Naive thymus-derived CD4-positive, alpha-beta T cell (primary cell): Measurements from ENCODE around the gene TMEM207. TPM values are rescaled to one million over a fixed set of nuclear protein-coding genes. Genes with fewer than 3 reads are reported as not detected.
A peak's percentile ranks its signal among the peaks of the same experiment; 100 is the strongest.

ENCODE experiments used
- ATAC-seq: fragments of 150-1000 bp; cut with Tn5 transposase; 2 replicates; pipeline ENCODE4 v1.10.0; 2021; ENCODE audit warnings: mild to moderate bottlenecking, moderate library complexity
- CTCF ChIA-PET: fragments of 350-600 bp; sonication (Branson Sonifier 250); formaldehyde crosslinking; loops from one replicate; lab custom pipeline; 2021; ENCODE audit warnings: antibody characterized with exemption; lab: Charles Lee
- POLR2A ChIA-PET: fragments of 350-600 bp; sonication (Branson Sonifier 250); formaldehyde crosslinking; loops from one replicate; lab custom pipeline; 2021; ENCODE audit warnings: antibody characterized with exemption, inconsistent platforms; lab: Charles Lee
- DNase-seq, 9 donors: peaks; one replicate each; pipeline versions ENCODE4 v3.0.0 to v3.0.0-alpha.2; 2020 to 2022; ENCODE audit warnings: mixed read lengths in 1 of 9
- H3K27ac ChIP-seq: one replicate; pipeline ENCODE4 v1.7.0; 2013; ENCODE audit warnings: mild to moderate bottlenecking, low read depth, low read length, moderate library complexity
- H3K27me3 ChIP-seq, 2 donors: one replicate each; pipeline ENCODE4 v1.7.0; 2013; ENCODE audit warnings: low read length in 2 of 2, mild to moderate bottlenecking in 2 of 2, moderate library complexity in 2 of 2; ENCODE audit not compliant: control insufficient read depth in 2 of 2, insufficient read depth in 2 of 2
- H3K36me3 ChIP-seq, 3 experiments: 1 replicate in 2 of 3; 2 replicates in 1 of 3; pipeline ENCODE4 v1.7.0; 2013; ENCODE audit warnings: low read length in 3 of 3, mild to moderate bottlenecking in 3 of 3, moderate library complexity in 1 of 3; ENCODE audit not compliant: insufficient read depth in 3 of 3, control insufficient read depth in 2 of 3
- H3K4me1 ChIP-seq, 2 donors: one replicate each; pipeline ENCODE4 v1.7.0; 2013; ENCODE audit warnings: low read length in 2 of 2, mild to moderate bottlenecking in 2 of 2, moderate library complexity in 1 of 2; ENCODE audit not compliant: control insufficient read depth in 2 of 2, insufficient read depth in 2 of 2
- H3K4me3 ChIP-seq: 2 replicates; pipeline ENCODE4 v1.7.0; 2013; ENCODE audit warnings: mild to moderate bottlenecking, low read length
- H3K9me3 ChIP-seq, 3 experiments: 1 replicate in 2 of 3; 2 replicates in 1 of 3; pipeline ENCODE4 v1.7.0; 2013; ENCODE audit warnings: low read length in 3 of 3; ENCODE audit not compliant: control insufficient read depth in 2 of 3
- H3K27ac Mint-ChIP-seq, 9 donors: one replicate each; pipeline ENCODE4 v1.8.0; 2020 to 2022; ENCODE audit warnings: mixed read lengths in 9 of 9, mild to moderate bottlenecking in 8 of 9, moderate library complexity in 5 of 9, inconsistent platforms in 2 of 9
- H3K27me3 Mint-ChIP-seq, 5 donors: one replicate each; pipeline ENCODE4 v1.8.0; 2021 to 2022; ENCODE audit warnings: mixed read lengths in 5 of 5, mild to moderate bottlenecking in 1 of 5
- H3K36me3 Mint-ChIP-seq, 5 donors: one replicate each; pipeline ENCODE4 v1.8.0; 2020 to 2022; ENCODE audit warnings: mixed read lengths in 5 of 5, mild to moderate bottlenecking in 3 of 5, inconsistent platforms in 1 of 5
- H3K4me1 Mint-ChIP-seq, 7 donors: one replicate each; pipeline ENCODE4 v1.8.0; 2020 to 2022; ENCODE audit warnings: mixed read lengths in 7 of 7, mild to moderate bottlenecking in 3 of 7, inconsistent platforms in 1 of 7
- H3K4me3 Mint-ChIP-seq, 10 donors: one replicate each; pipeline ENCODE4 v1.8.0; 2020 to 2022; ENCODE audit warnings: mild to moderate bottlenecking in 10 of 10, mixed read lengths in 10 of 10, moderate library complexity in 6 of 10, inconsistent platforms in 2 of 10
- H3K9me3 Mint-ChIP-seq, 11 donors: one replicate each; pipeline ENCODE4 v1.8.0; 2020 to 2022; ENCODE audit warnings: mixed read lengths in 11 of 11, mild to moderate bottlenecking in 4 of 11, inconsistent platforms in 1 of 11, moderate library complexity in 1 of 11
- intact Hi-C, 2 donors: fragments of 100-400 bp; cut with micrococcal nuclease; formaldehyde crosslinking; loops; one replicate each; pipeline ENCODE4 v1.15.1; 2023
- polyA plus RNA-seq, 2 donors: library from polyadenylated mRNA; unstranded; fragments of 300-500 nt; fragmentation: Illumina TruSeq; gene quantifications; one replicate each; pipeline ENCODE4 v1.2.3, GENCODE V29; 2021
- total RNA-seq, 6 experiments: library from RNA in 5 of 6; stranded (reverse) in 5 of 6; gene quantifications; 1 replicate in 5 of 6; 2 replicates in 1 of 6; pipeline ENCODE4 v1.2.3 and lab custom pipeline; 2021 to 2026

The TMEM207 gene
- total and polyA plus RNA-seq, 7 experiments from 2014 or later = not detected

- no peak overlapping the region for H3K4me3 ChIP-seq
- no peaks in the 10 kb centered on the region for H3K36me3 ChIP-seq
- H3K27me3 ChIP-seq = no peaks in the 10 kb centered on the region
- no peaks in the 10 kb centered on the region for H3K9me3 ChIP-seq
- Mint-ChIP-seq H3K27ac (no peak overlapping the region), H3K4me3 (no peak overlapping the region), H3K9me3 (no peaks in the 10 kb centered on the region), H3K4me1 (peaks cover 3 to 13% (median 9%) of the 10 kb centered on the region in 7 donors), H3K36me3 (no peaks in the 10 kb centered on the region), H3K27me3 (peaks cover 0 to 12% (median 4%) of the 10 kb centered on the region in 5 donors)
- DNase-seq (no peak), ATAC-seq (no peak)
- no peak overlapping the region for H3K27ac ChIP-seq
- H3K4me1 ChIP-seq = peaks cover 0 to 4% of the 10 kb centered on the region in 2 donors
- ChIA-PET CTCF (interaction anchor here (0.6 kb wide), 1 partner anchor 256 kb away, joined by 3 read pairs; no protein-coding TSS in a partner anchor), POLR2A (no interaction called here)
- intact Hi-C loops = no loop called here
Observed at GRCh38 chr3:190448256-190448655, 1.4 kb downstream of the TMEM207 start.

GRCh38 chr3:190446573-190447279 is 3.0 kb downstream of the TMEM207 start:
- DNase-seq = peak in 1 of 9 donors; percentile 4
- intact Hi-C loops = no loop called here

GRCh38 chr3:190444576-190445145 is 5.0 kb downstream of the TMEM207 start:
- Histone ChIP-seq H3K9me3 (no peaks in the 10 kb centered on the region), H3K27me3 (no peaks in the 10 kb centered on the region), H3K36me3 (no peaks in the 10 kb centered on the region), H3K4me3 (no peak overlapping the region), H3K4me1 (peaks cover 0 to 4% of the 10 kb centered on the region in 2 donors), H3K27ac (no peak overlapping the region)
- Mint-ChIP-seq H3K27ac (no peak overlapping the region), H3K27me3 (peaks cover 4 to 8% (median 4%) of the 10 kb centered on the region in 5 donors), H3K4me1 (peaks cover 3 to 13% (median 9%) of the 10 kb centered on the region in 7 donors), H3K36me3 (no peaks in the 10 kb centered on the region), H3K9me3 (no peaks in the 10 kb centered on the region), H3K4me3 (no peak overlapping the region)
- no peak for DNase-seq
- CTCF ChIA-PET = no interaction called here
- intact Hi-C loops = no loop called here
- POLR2A ChIA-PET = interaction anchor here (0.6 kb wide), 1 partner anchor 70 kb away, joined by 5 read pairs; no protein-coding TSS in a partner anchor
- ATAC-seq = no peak

More at GRCh38 chr3:190446573-190447279, 3.0 kb downstream of the TMEM207 start:
- H3K36me3 Mint-ChIP-seq = no peaks in the 10 kb centered on the region
- H3K9me3 ChIP-seq = no peaks in the 10 kb centered on the region
- H3K4me1 ChIP-seq = peaks cover 0 to 4% of the 10 kb centered on the region in 2 donors
- H3K36me3 ChIP-seq = no peaks in the 10 kb centered on the region
- no peaks in the 10 kb centered on the region for H3K9me3 Mint-ChIP-seq
- peak overlapping the region in 6 of 10 donors; percentile 1 to 48 (median 20) for H3K4me3 Mint-ChIP-seq
- peak overlapping the region in 2 of 9 donors; percentile 1 to 29 for H3K27ac Mint-ChIP-seq
- POLR2A ChIA-PET = no interaction called here
- H3K27ac ChIP-seq = no peak overlapping the region
- H3K27me3 ChIP-seq = no peaks in the 10 kb centered on the region
- H3K27me3 Mint-ChIP-seq = peaks cover 0 to 10% (median 4%) of the 10 kb centered on the region in 5 donors
- ATAC-seq = peak; percentile 51
- H3K4me1 Mint-ChIP-seq = peaks cover 3 to 13% (median 9%) of the 10 kb centered on the region in 7 donors
- H3K4me3 ChIP-seq = no peak overlapping the region
- CTCF ChIA-PET = interaction anchor here (0.6 kb wide), 1 partner anchor 222 kb away, joined by 4 read pairs; no protein-coding TSS in a partner anchor

GRCh38 chr3:190444006-190444405 is 5.7 kb downstream of the TMEM207 start:
- H3K4me3 Mint-ChIP-seq = no peak overlapping the region
- Histone ChIP-seq H3K27me3 (no peaks in the 10 kb centered on the region), H3K27ac (no peak overlapping the region), H3K36me3 (no peaks in the 10 kb centered on the region), H3K4me1 (peaks cover 0 to 4% of the 10 kb centered on the region in 2 donors), H3K4me3 (no peak overlapping the region), H3K9me3 (no peaks in the 10 kb centered on the region)
- peaks cover 3 to 13% (median 9%) of the 10 kb centered on the region in 7 donors for H3K4me1 Mint-ChIP-seq
- H3K36me3 Mint-ChIP-seq = no peaks in the 10 kb centered on the region
- no peak overlapping the region for H3K27ac Mint-ChIP-seq
- POLR2A ChIA-PET = interaction anchor here (0.6 kb wide), 1 partner anchor 71 kb away, joined by 5 read pairs; no protein-coding TSS in a partner anchor
- intact Hi-C loops = no loop called here
- peak; percentile 27 for ATAC-seq
- DNase-seq = no peak
- peaks cover 4 to 9% (median 6%) of the 10 kb centered on the region in 5 donors for H3K27me3 Mint-ChIP-seq
- CTCF ChIA-PET = no interaction called here
- no peaks in the 10 kb centered on the region for H3K9me3 Mint-ChIP-seq

GRCh38 chr3:190443257-190443656 is 6.4 kb downstream of the TMEM207 start:
- peaks cover 0 to 4% of the 10 kb centered on the region in 2 donors for H3K4me1 ChIP-seq
- no peaks in the 10 kb centered on the region for H3K27me3 ChIP-seq
- no peaks in the 10 kb centered on the region for H3K36me3 ChIP-seq
- intact Hi-C loops = no loop called here
- H3K9me3 Mint-ChIP-seq = no peaks in the 10 kb centered on the region
- no peaks in the 10 kb centered on the region for H3K36me3 Mint-ChIP-seq
- no peak overlapping the region for H3K4me3 Mint-ChIP-seq
- peaks cover 3 to 13% (median 9%) of the 10 kb centered on the region in 7 donors for H3K4me1 Mint-ChIP-seq
- H3K4me3 ChIP-seq = no peak overlapping the region
- no peaks in the 10 kb centered on the region for H3K9me3 ChIP-seq
- no peak overlapping the region for H3K27ac ChIP-seq
- H3K27ac Mint-ChIP-seq = no peak overlapping the region
- CTCF ChIA-PET = no interaction called here
- ATAC-seq (no peak), DNase-seq (no peak)
- peaks cover 4 to 9% (median 6%) of the 10 kb centered on the region in 5 donors for H3K27me3 Mint-ChIP-seq
- POLR2A ChIA-PET = no interaction called here

GRCh38 chr3:190442240-190442639 is 7.5 kb downstream of the TMEM207 start:
- Mint-ChIP-seq H3K4me3 (no peak overlapping the region), H3K27me3 (peaks cover 4 to 9% (median 6%) of the 10 kb centered on the region in 5 donors), H3K27ac (no peak overlapping the region), H3K36me3 (no peaks in the 10 kb centered on the region), H3K9me3 (no peaks in the 10 kb centered on the region), H3K4me1 (peaks cover 3 to 13% (median 9%) of the 10 kb centered on the region in 7 donors)
- H3K9me3 ChIP-seq = no peaks in the 10 kb centered on the region
- POLR2A ChIA-PET = no interaction called here
- peaks cover 0 to 4% of the 10 kb centered on the region in 2 donors for H3K4me1 ChIP-seq
- no peaks in the 10 kb centered on the region for H3K36me3 ChIP-seq
- no peak overlapping the region for H3K27ac ChIP-seq
- ATAC-seq (no peak), DNase-seq (no peak)
- intact Hi-C loops = no loop called here
- no peak overlapping the region for H3K4me3 ChIP-seq
- no peaks in the 10 kb centered on the region for H3K27me3 ChIP-seq
- CTCF ChIA-PET = no interaction called here
